ENCODE measurements around the gene MOB2. TPM values are rescaled to one million over a fixed set of nuclear protein-coding genes. Genes with fewer than 3 reads are reported as not detected.

Gene MOB2
- total RNA-seq, 2 experiments from 2014 or later, result 37.0 to 38.3 TPM

DNA sequence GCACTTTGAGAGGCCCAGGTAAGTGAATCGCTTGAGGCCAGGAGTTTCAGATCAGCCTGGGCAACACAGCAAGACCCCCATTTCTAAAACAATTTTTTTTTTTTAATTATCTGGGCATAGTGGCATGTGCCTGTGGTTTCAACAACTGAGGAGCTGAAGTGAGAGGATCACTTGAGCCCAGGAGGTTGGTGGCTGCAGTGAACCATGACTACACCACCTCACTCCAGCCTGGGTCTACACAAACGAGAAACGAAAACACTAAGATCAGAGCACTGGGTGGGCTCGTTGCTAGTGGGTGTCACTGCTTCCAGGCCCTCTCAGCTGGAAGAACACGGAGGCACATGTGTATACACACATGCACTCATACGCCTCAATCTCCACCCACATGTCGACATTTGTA lies 4.1 kb upstream of the MOB2 start:
- no peak overlapping the region for H3K4me3 ChIP-seq (ENCODE audit: low read length)
- Mint-ChIP-seq H3K9me3 (no peaks in the 10 kb centered on the region), H3K4me1 (ENCODE audit: low read depth) (peaks cover 45% of the 10 kb centered on the region), H3K36me3 (ENCODE audit: low read depth) (no peaks in the 10 kb centered on the region), H3K27ac (no peak overlapping the region), H3K4me3 (no peak overlapping the region), H3K27me3 (no peaks in the 10 kb centered on the region)
- ChIA-PET CTCF (no interaction called here), POLR2A (no interaction called here)
- TF ChIP-seq, protein P1, sequence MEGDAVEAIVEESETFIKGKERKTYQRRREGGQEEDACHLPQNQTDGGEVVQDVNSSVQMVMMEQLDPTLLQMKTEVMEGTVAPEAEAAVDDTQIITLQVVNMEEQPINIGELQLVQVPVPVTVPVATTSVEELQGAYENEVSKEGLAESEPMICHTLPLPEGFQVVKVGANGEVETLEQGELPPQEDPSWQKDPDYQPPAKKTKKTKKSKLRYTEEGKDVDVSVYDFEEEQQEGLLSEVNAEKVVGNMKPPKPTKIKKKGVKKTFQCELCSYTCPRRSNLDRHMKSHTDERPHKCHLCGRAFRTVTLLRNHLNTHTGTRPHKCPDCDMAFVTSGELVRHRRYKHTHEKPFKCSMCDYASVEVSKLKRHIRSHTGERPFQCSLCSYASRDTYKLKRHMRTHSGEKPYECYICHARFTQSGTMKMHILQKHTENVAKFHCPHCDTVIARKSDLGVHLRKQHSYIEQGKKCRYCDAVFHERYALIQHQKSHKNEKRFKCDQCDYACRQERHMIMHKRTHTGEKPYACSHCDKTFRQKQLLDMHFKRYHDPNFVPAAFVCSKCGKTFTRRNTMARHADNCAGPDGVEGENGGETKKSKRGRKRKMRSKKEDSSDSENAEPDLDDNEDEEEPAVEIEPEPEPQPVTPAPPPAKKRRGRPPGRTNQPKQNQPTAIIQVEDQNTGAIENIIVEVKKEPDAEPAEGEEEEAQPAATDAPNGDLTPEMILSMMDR (IDR thresholded peaks at IDR 0.05), result no peak
- H3K27ac ChIP-seq (ENCODE audit: low read depth in 1 of 2, low read length in 2 of 2), result no peak overlapping the region
- H3K27me3 ChIP-seq (ENCODE audit: control insufficient read depth in 1 of 2, insufficient read depth in 2 of 2, low read length in 2 of 2), result no peaks in the 10 kb centered on the region
- ATAC-seq (ENCODE audit: poor library complexity) (no peak), DNase-seq (no peak)
- H3K4me1 ChIP-seq (ENCODE audit: insufficient read depth, low read length), result peaks cover 59% of the 10 kb centered on the region
- intact Hi-C loops (cut with DNase I, micrococcal nuclease), result no loop called here
- peaks cover 12% of the 10 kb centered on the region for H3K36me3 ChIP-seq (ENCODE audit: insufficient read depth, low read length)
- H3K9me3 ChIP-seq (ENCODE audit: control insufficient read depth in 1 of 2, insufficient read depth in 1 of 2, low read length in 2 of 2), result no peaks in the 10 kb centered on the region

DNA sequence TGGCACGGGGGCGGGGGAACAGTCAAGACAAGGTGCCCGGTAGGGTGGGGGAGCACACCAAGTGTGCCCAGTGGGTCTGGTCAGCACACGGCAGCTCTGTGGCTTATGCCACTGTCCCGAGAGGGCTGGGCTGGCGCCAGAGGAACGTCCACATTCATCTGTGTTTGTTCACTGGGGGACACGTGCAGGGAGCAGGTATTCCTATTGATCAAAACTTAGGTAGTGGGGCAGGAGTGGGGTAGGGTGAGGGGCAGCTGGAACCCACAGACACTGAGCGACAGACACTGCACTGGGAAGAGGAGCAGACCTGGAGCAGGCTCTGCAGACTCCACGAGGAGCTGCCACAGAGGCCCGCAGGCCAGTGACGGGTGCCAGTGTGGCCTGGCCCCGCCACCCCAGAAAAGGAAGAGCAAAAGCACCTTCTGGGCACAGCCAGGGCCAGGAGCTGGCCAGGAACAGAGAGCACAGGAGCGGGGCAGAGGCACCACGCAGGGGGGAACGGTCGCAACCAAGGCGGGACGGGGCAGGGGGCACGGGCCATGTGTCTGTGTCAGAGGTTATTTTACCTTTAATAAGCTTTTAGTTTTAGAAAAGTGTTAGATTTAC lies 2.1 kb upstream of the MOB2 start:
- no peaks in the 10 kb centered on the region for H3K27me3 Mint-ChIP-seq
- Histone ChIP-seq H3K9me3 (ENCODE audit: control insufficient read depth in 1 of 2, insufficient read depth in 1 of 2, low read length in 2 of 2) (no peaks in the 10 kb centered on the region), H3K27me3 (ENCODE audit: control insufficient read depth in 1 of 2, insufficient read depth in 2 of 2, low read length in 2 of 2) (no peaks in the 10 kb centered on the region), H3K4me1 (ENCODE audit: insufficient read depth, low read length) (peaks cover 67% of the 10 kb centered on the region), H3K27ac (ENCODE audit: low read depth in 1 of 2, low read length in 2 of 2) (no peak overlapping the region), H3K36me3 (ENCODE audit: insufficient read depth, low read length) (peaks cover 18% of the 10 kb centered on the region), H3K4me3 (ENCODE audit: low read length) (no peak overlapping the region)
- POLR2A ChIA-PET, result no interaction called here
- peaks cover 30% of the 10 kb centered on the region for H3K4me1 Mint-ChIP-seq (ENCODE audit: low read depth)
- H3K36me3 Mint-ChIP-seq (ENCODE audit: low read depth), result peaks cover 5% of the 10 kb centered on the region
- H3K9me3 Mint-ChIP-seq, result no peaks in the 10 kb centered on the region
- intact Hi-C loops (cut with DNase I, micrococcal nuclease), result no loop called here
- ATAC-seq (ENCODE audit: poor library complexity) (no peak), DNase-seq (no peak)
- TF ChIP-seq, protein P1 (IDR thresholded peaks at IDR 0.05), result no peak
- H3K4me3 Mint-ChIP-seq, result no peak overlapping the region
- CTCF ChIA-PET, result no interaction called here
- no peak overlapping the region for H3K27ac Mint-ChIP-seq

DNA sequence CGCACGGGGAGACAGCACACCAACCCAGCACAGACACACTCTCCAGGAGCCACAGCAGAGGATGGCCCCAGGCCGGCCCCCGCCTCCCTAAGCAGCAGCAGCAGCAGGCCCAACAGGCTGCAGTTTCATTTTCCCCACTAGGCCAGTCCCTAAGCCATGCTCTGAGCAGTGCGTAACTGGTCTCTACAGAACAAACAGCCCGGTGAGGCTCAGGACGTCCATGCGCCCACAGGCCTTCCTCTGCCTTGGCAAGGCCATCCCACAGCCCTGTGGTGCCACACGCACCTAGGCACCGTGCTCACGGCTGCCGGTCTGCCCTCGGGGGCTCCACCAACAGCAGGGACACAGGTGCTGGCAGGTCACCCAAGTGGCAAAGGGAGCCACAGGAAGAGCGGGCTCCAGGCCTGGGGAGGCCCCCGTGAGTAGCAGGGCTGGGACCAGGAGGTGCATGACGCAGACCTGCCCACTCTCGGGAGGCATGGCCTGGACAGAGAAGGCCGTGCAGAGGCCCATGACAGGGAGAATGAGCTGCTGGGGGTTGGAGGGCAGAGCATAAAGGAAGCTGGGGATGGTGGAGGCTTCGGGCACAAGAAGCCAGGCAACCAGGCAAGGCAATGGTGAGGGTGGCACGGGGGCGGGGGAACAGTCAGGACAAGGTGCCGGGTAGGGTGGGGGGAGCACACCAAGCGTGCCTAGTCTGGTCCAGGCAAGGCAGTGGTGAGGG lies 1.4 kb upstream of the MOB2 start:
- intact Hi-C loops (cut with DNase I, micrococcal nuclease), result no loop called here
- Histone ChIP-seq H3K4me3 (ENCODE audit: low read length) (no peak overlapping the region), H3K27me3 (ENCODE audit: control insufficient read depth in 1 of 2, insufficient read depth in 2 of 2, low read length in 2 of 2) (no peaks in the 10 kb centered on the region), H3K36me3 (ENCODE audit: insufficient read depth, low read length) (peaks cover 18% of the 10 kb centered on the region), H3K4me1 (ENCODE audit: insufficient read depth, low read length) (peaks cover 63% of the 10 kb centered on the region), H3K9me3 (ENCODE audit: control insufficient read depth in 1 of 2, insufficient read depth in 1 of 2, low read length in 2 of 2) (no peaks in the 10 kb centered on the region), H3K27ac (ENCODE audit: low read depth in 1 of 2, low read length in 2 of 2) (no peak overlapping the region)
- Mint-ChIP-seq H3K27ac (peak overlapping the region; percentile 4), H3K27me3 (no peaks in the 10 kb centered on the region), H3K36me3 (ENCODE audit: low read depth) (peaks cover 10% of the 10 kb centered on the region), H3K4me3 (no peak overlapping the region), H3K9me3 (no peaks in the 10 kb centered on the region), H3K4me1 (ENCODE audit: low read depth) (peaks cover 24% of the 10 kb centered on the region)
- TF ChIP-seq, protein P1 (IDR thresholded peaks at IDR 0.05), result no peak
- DNase-seq, result no peak
- POLR2A ChIA-PET, result no interaction called here
- CTCF ChIA-PET, result no interaction called here
- no peak for ATAC-seq (ENCODE audit: poor library complexity)
